Measurements from ENCODE around the gene ATP5MG.

Gene ATP5MG

GRCh38 chr11:118442908-118443589 lies 41.6 kb downstream of the ATP5MG start:
- no peak for DNase-seq

GRCh38 chr11:118443590-118444218 lies 42.3 kb downstream of the ATP5MG start:
- DNase-seq: no peak

- no peak for DNase-seq
Observed at GRCh38 chr11:118447423-118447822, 46.0 kb downstream of the ATP5MG start.

GRCh38 chr11:118448294-118448693 lies 46.9 kb downstream of the ATP5MG start:
- DNase-seq: no peak

- DNase-seq: no peak
Observed at GRCh38 chr11:118449316-118449918, 48.0 kb downstream of the ATP5MG start.

GRCh38 chr11:118450451-118450850 lies 49.0 kb downstream of the ATP5MG start:
- no peak for DNase-seq

Measured in activated CD4-positive, alpha-beta T cell treated with anti-CD3 and anti-CD28 coated beads, Interleukin-2, amount 50 U/mL, for 4 hours (primary cell).